ENCODE results near the gene FLCN.

Gene FLCN

DNA sequence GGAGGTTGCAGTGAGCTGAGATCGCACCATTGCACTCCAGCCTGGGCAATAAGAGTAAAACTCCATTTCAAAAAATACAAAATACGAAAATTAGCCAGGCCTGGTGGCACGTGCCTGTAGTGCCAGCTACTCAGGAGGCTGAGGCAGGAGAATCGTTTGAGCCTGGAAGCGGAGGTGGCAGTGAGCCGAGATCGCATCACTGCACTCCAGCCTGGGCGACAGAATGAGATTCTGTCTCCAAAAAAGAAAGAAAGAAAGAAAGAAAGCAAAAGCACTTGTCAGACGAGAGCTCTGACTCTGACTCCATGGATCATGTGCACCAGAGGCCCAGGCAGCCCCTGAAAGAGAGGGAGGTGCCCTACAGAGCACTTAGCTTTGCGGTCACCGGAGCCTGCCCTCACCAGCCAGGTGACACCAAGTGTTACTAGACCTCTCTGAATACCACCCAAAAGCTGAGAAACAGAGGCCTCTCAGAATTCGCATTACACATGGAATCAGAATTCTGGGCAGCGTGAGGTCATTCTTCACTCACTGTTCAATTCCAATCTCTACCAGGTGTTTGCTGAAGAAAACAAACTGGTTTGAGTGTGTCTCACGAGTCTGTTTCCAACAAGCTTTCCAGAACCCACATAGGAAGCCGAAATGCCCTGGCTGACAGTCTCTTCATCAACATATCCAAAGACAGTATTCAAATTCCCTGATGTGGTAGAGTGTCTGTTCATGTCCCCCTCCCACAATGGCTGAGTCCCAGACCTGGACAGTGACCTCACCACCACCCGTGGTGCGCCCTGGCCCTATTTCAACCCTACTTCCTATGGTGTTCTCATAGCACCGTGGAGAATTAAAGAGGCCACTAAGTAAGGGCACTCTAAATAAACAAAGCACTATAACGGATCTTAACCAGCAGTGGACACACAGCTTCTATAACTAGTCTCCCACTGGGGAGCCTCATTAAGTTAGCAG lies 1.5 kb downstream of the FLCN start:
- FAIRE-seq = no peak

DNA sequence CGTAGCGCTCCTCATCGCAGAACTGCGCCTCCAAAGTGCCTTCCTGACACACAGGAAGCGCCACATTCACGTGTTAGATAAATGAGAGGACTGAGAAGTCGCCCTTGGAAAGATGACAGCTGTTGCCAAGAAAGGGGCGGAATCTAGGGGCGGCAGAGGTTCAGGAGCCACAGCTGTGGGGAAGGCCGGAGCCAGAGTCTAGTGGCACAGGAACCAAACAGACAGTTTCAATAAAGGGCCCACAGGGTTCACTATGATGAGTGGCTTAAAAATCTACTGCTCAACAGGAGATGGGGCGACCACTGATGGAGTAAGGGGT lies 4.7 kb downstream of the FLCN start:
- no peak for FAIRE-seq

DNA sequence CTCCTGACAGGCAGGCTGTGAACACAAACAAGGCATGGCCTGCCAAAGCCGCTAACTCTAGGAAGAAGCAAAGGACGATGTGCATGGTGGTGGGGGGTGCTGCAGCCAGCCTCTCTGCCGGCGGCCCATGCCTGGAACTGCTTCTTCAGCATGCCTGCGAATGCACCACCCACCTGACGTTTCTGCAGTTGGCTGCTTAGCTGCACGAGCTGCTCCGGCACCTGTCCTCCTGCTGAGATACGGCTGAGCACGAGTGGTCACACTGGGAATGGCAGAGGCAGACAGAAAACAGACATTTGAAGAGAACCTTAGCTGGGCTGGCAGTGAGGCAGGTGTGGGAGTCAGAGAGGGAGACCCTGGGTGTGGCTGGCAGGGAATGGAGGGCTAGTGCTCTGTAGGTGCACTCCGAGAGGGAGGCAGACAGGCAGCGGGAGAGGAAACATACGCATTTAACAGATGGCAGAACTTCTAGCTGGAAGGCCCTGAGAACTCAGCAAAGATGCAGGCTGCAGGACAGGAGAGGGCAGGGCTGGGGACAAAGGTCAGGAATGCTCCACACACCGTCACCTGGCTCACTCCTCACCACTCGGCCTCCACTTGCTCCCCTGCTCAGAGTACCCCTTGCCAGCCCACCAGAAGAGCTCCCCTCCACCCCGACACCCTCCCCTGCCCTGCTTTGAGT lies 5.2 kb downstream of the FLCN start:
- FAIRE-seq = no peak

DNA sequence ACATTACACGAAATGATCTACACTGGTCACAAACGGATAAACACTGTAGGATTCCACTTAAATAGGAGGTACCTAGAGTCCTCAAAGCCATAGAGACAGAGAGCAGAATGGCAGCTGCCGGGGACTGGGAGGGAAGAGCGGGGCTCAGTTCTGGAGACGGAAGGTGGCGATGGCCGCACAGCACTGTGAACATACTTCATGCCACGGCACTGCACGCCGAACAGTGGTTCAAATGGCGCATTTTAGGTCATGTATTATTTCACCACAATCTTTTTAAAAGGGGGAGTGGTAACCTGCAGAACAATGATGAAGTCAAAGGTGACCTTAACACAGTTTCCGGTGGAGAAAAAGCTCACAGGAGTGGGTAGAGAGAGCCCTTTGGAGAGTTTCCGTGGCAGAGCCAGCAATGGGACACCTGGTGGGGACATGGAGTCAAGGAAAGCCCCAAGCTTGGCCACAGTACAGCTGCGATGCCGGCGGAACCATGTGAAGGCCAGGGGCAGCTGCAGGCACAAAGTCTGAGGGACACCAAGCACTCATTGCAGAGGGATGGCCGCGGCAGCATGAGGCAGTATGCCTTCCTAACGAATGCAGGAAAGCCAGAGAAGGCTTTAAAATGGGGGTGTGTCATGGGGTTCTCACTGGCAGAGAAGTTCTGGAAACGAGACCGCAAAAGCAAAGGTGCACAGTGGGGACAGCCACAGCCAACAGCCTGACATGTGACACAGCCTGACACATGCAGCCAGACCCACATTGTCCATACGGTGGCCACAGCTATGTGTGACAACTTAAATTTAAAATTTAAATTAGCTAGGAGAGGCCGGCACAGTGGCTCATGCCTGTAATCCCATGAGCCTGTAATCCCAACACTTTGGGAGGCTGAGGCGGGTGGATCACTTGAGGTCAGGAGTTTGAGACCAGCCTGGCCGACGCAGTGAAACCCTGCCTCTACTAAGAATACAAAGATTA lies 7.3 kb downstream of the FLCN start:
- no peak for FAIRE-seq

DNA sequence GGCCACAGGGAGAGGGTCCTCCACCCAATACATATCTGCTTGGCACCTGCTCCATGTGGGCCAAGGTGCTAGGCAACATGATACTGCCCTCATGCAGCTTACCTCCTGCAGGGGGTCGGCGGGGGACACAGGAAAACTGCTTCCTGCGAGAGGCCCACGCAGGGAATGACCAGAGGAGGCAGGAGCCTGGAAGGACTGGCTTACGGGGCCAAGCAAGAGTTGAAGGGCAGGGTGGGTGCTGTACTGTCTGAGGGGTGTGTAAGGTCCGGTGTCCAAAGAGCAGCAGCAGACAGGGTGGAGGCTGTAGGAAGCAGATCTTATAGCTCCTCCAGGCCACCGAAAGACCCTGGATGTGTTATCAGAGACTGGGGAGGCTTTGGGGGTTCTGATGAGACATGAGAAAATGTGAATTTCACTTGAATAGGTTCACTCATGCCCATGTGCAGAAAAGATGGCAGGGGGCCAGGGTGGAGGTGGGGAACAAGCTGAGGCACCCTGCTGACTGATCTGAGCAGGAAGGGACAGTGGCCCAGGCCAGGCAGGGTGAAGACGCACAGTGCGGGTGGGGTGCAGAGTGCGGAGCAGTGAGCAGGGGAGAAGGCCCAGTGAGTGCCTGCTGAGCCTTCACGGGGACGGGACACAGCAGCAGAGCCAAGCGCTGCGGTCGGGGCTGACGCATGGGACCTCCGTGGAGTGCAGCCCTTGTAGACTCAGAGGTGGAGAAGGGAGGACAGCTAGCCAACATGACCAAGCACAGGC lies 8.3 kb downstream of the FLCN start:
- no peak for FAIRE-seq

DNA sequence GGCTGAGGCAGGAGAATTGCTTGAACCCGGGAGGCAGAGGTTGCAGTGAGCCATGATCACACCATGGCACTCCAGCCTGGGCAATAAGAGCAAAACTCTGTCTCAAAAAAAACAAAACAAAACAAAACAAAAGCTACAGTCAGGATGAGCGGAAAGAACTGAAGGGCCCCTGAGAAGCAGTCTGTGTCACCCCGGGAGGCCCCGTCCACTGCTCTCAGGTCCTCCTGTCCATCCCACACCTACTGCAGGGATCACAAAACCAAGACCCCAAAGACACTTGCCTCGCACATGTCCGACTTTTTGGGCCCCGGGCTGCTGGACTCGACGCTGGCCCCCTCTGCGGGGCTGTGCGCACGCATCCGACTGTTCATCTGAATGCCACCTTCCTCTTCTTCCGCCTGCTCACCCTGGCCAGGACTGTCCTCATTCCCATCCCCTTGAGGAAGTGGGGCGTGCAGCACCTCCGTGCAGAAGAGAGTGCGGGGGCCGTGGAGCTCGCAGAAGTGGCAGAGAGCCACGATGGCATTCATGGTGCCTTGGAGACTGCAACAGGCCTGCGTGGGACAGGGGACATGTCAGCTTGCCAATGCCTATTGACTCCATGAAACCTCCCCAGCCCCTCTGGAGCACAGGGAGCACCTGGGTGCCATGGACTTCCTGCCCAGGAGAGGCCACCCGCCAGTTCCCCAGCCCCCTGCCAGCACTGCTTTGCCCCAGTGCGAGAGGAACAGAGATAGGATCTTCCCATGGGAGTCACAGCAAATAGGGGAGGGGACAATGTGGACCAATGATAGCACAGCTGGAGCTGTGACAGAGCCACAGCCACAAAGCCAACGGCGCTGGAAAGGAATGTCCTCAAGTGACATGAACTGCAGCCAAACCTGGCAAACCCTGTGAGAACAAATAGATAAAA lies 9.1 kb downstream of the FLCN start:
- no peak for FAIRE-seq

DNA sequence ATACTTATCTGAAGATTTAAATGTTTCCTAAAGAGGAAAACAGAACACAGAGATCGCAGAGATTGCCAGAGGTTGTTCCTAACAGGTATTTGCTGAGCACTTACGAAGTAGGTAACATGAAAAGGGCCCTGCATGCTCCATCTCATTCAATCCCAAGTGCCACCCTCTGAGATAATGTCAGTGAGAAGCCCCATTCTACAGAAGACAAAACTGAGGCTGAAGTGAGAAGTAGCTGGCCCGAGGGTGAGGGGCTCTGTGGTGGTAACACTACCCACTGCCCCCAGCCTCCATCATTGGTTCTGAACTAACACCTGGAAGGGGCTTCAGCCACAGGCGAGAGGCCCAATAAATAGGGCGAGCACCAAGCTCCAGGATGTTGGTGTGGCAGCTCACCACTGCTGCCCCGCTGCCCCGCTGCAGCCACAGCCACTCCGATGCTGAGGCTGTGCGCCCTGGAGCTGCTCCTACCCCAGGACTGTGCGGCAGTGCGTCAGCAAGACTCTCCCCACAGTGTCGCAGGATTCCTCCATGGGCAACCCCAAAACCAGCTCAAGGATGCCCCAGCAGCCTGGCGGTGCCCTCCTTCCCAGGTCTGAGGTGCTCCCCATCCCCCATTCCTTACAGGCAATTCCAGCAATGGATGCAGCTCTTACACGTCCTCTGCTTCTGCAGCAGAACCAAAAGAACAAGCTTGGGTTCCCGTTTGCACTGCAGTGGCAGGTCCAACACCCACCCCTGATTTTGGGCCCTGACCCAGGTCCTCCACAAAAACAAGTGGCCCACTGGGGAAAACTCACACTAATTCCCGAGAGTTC lies 10.3 kb downstream of the FLCN start:
- no peak for FAIRE-seq

DNA sequence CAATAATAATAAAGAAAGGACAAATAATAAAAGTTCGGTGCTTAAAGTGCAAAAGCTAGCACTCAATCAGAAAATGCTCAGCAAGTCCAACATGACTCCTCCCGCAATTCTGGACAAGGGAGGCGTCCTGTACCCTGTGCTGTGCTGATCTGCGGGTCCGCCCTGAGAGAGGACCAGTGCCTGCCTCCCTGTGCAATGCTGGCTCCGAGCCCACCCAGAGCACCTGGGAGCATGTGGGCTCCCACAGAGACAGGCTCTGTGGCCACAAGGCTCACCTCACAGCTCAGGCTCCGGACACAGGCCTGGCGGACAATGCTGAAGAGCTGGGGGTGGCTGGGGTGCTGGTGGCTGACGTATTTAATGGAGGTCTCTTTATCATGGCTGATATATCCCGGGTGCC lies 11.1 kb downstream of the FLCN start:
- FAIRE-seq = no peak

DNA sequence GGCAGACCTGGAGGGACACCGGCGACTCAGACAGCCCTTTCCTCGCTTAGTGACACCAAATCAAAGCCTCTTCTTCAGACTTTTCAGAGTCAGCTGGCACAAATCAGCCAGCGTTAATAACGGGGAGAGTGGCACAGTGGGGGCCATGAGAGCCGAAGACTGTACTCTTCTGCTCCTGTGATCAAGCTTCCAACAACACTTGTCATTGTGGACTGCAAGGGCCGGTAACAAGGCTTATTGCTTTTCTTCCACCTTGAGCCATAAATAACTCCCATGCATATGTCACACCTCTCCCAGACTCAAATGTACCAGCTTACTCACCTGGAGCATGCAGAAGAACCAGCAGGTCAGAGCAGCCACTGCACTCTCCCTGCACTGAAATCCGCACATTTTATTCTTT lies 12.8 kb downstream of the FLCN start:
- FAIRE-seq = no peak

DNA sequence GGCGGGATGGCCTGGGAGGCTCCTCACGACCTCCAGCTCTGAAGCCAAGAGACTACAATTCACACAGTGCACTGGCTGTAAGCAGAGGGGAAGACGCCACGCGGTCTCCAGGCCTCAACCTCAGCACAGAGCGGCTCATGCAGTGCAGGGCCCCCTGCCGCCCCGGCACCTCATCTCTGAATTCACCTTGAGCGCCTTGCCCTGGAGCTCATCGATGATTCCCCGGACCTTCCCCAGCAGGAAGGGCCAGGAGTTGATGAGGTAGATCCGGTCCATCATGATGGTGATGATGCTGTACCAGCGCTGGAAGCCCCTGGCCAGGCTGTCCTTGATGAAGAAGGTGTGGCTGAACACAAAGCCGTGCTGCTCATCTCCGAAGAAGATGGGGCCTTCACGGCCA lies 13.2 kb downstream of the FLCN start:
- FAIRE-seq = no peak

DNA sequence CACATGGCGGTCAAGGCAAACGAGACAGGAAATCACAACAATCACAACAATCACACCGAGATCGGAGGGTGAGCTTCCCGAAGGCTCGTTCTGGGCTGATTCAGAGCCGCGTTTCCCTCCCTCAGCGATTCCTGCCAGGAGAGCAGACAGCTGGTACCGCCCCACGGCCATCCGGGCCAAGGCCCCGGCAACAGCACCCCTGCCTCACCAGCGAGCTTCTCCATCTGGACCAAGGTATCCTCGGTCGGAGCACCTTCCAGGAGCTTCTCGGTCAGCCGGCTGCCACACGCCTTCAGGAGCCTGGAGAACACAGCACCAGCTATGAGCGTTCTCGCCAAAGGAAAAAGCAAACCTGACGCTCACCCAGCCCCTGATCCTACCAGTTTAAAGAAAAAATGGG lies 15.6 kb downstream of the FLCN start:
- FAIRE-seq = no peak

DNA sequence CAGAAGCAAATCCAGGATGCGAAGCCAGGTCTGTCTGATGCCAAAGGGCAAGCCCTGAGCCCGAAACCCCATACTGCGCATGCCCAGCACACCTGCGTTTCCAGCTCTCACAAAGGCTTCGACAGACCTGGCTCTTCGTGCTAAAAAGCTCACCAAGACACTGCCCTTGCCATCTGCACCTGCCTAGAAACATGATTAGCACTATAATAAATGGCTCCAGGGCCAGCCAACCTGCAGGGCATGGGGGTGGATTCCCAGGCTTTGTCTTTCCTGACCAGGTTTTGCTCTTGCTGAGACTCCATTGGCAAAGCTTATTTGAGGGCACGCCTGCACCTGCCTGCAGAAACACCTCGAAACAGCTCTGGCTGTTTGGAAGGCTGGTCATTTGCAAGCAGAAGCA lies 16.4 kb downstream of the FLCN start:
- FAIRE-seq = no peak

DNA sequence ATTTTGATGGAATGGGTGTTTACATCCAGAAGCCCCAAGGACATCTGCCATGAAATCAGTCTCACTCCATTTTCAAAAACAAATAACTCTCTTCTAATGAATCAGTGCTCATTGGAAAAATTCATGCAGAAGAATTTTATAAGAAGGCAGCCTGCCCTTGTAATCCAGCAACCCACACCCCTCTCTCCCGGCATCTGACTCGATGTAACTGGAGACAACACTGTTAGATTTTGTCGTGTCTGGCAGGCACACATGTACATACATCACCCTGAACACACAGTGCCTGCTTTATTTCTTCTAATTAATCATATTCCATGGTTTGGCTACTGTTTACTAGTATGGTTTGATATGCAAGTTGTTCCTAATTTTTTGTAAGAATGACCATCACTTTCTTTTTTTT lies 19.0 kb downstream of the FLCN start:
- no peak for FAIRE-seq

DNA sequence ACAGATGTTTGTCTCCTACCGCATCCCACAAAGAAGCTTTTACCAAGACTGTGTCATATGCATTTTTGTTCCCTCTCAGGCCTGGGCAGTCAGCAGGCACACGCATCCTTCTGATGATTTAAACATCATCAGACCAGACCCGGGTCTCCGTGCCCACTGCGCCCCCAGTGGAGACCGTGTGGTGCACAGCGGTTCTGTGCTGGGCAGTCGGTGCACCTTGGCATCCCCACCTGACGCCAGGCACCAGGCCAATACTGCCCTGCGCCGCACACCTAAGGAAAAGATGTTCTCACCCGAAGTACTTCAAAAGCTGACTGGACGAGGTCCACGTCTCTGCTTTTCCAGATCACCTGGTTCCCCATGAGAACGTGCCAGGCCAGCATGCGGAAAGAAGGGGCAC lies 20.2 kb downstream of the FLCN start:
- FAIRE-seq = no peak

DNA sequence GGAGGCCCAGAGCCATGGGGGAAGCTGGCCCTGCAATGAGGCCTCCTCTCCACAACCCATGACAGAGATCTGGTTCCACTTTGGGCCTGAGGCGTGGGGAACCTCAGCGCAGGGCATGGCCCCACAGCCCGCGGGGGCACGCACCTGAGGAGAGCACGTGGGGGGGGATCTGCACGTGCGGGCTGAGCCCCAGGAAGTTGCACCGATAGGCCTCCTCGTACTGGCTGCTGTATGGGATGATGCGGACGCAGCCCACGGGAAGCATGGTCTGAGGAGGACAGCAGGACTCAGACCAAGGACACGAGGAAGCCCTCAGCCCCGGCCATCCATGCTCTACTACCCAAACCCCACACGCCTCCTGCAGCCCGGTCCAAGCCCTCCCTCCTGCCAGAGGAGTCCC lies 20.7 kb downstream of the FLCN start:
- no peak for FAIRE-seq

DNA sequence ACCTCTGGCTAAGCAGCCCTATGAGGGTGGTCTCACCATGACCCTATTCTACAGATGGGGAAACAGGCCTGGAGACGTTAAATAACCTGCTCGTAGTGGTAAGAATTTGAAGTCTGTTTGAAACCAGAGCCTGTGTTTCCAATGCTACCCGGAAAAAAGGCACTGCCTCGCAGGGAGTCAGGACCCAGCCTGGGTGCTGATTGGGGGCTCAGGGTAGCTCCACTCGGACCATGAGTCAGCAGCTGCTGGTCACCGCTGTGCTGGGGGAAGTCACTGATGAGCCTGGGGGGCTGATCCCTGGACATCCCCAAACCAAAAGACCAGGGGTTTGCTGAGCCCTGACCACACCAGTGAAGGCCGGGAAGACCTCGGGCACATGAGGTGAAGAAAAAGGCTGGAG lies 21.4 kb downstream of the FLCN start:
- FAIRE-seq = no peak

DNA sequence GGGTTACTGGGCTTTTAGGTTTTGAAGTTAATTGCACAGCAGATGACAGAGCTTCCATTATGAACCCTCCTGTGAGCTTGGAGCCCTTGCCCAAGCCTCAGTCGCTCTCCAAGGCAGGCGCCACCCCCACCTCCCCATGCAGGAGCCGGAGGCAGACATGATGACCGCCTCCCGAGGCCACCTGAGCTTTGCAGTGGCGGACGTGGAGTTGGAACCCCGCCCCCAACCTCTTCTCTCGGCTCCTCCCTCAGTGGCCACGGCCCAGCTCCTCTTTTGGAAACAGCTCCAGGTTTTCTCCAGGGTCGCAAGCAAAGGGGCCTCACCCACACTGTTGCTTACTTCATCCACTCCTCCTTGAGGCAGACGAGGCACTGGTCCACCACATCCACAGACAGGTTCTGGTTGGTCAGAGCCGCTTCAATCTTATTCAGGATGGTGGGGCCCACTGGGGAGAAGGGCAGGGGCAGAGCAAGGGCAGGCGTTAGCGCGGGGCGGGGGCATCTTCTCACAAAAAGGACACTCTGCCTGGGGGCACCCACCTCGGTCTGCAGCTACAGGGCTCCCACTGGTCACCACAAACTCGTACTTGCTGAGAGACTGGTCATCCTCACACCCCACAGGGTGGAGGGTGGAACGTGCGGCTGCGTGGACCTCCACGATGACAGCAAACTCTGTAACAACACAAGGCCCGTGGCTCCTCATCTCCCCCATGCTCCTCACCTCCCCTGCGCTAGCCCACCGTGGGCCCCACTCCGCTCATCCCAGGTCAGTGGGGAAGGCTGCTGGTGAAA lies 22.1 kb downstream of the FLCN start:
- no peak for FAIRE-seq

DNA sequence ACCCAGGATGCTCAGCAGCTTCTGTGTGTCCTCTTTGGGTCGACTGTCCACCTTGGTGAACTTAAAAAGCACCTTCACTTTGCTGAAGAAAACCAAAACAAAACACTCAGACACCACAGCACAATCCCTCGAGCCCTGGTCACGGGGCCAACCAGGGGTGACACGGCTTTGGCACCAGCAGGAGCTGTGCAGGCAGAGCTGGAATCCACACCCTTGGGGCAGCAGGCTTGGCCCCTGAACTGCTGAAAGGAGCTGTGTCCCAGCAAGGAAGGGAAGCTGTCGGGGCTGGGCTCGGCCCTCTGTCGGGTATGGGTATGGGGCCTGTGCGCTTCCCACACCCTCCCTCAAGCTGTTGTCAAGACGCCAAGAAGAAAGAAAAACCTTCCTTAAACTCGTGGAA lies 23.2 kb downstream of the FLCN start:
- FAIRE-seq = no peak

DNA sequence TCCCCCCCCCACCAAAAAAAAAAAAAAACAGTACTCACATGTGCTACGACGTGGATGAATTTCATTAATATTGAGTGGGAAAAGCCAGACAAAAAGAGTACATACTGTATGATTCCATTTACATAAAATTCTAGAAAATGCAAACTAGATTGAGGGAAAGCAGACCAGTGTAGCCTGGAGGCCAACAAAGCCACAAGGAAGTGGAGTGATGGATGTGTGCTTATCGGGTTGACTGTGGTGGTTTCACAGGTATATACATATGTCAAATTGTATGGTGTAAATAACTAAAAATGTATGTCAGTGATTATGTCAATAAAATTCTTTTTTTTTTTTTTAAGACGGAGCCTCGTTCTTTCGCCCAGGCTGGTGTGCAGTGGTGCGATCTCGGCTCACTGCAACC lies 29.0 kb downstream of the FLCN start:
- FAIRE-seq = no peak

DNA sequence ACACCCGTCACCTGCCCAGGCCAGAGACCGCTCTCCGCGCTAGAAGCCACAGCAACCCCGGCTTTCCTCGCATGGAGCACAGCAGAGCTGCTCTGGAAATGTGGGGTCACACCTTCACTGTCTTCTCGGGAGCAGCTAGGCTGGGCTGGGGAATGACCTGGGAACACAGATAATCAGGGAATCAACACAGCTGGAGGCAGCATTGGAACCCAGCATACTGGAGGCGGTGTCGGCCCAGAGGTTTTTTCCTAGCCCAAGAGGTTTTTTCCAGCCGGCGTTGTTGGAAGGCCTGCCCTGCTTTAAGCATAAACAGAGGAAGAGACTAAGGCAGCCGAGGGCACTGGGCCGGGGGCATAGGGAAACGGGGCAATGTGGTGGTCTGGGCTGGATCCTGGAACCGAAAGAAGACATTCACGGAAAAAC lies 30.0 kb downstream of the FLCN start:
- FAIRE-seq = no peak
